Psoas muscle (tissue), 8 donors: Measurements from ENCODE around the gene HOXB2. TPM values are rescaled to one million over a fixed set of nuclear protein-coding genes. Genes with fewer than 3 reads are reported as not detected.

Experiments
- ATAC-seq, 4 donors: fragments of 200-7000 bp; cut with Tn5 transposase; one replicate each; pipeline ENCODE4 v1.9.1; 2020; ENCODE audit warnings: moderate library complexity in 3 of 4, mild to moderate bottlenecking in 2 of 4
- DNase-seq, 2 donors: peaks; one replicate each; pipeline ENCODE4 v3.0.0-alpha.2; 2020
- H3K27ac ChIP-seq: fragments of 200-600 bp; one replicate; pipeline ENCODE4 v1.8.0; 2022
- H3K27me3 ChIP-seq, 3 donors: fragments of 200-600 bp in 1 of 3; one replicate each; pipeline versions ENCODE4 v1.6.1 to v1.8.0; 2013 to 2022; ENCODE audit warnings: low read length in 2 of 3, mild to moderate bottlenecking in 2 of 3, moderate library complexity in 1 of 3; ENCODE audit not compliant: insufficient read depth in 3 of 3
- H3K36me3 ChIP-seq, 2 donors: fragments of 200-600 bp in 1 of 2; one replicate each; pipeline versions ENCODE4 v1.6.1 to v1.8.0; 2013 to 2022; ENCODE audit warnings: low read depth in 1 of 2, mild to moderate bottlenecking in 1 of 2, moderate library complexity in 1 of 2; ENCODE audit not compliant: insufficient read depth in 1 of 2
- H3K4me1 ChIP-seq: fragments of 200-600 bp; one replicate; pipeline ENCODE4 v1.8.0; 2022
- H3K4me3 ChIP-seq: fragments of 200-600 bp; one replicate; pipeline ENCODE4 v1.8.0; 2022; ENCODE audit warnings: mild to moderate bottlenecking
- H3K9me3 ChIP-seq: fragments of 200-600 bp; one replicate; pipeline ENCODE4 v1.8.0; 2022
- WGBS, 3 donors: extraction: QIAGEN DNeasy Blood & Tissue Kit; methylation state at CpG; one replicate each; pipeline versions ENCODE4 v1.1.6 to v1.1.7; 2013; 5-methylcytosine and 5-hydroxymethylcytosine counted together
- intact Hi-C, 2 donors: fragments of 100-400 bp; cut with DNase I; formaldehyde crosslinking; loops; one replicate each; pipeline versions ENCODE4 v1.11.0 to v1.14.2; 2022
- polyA plus RNA-seq, 3 donors: library from polyadenylated mRNA; stranded (reverse); fragments of 200-250 nt; gene quantifications; one replicate each; pipeline ENCODE4 v1.2.3, GENCODE V29; 2013
- total RNA-seq, 4 donors: library from RNA; stranded (reverse); fragmentation: NEBNext Ultra II Directional in 2 of 4; extraction: Animal tissue kit (Norgen Biotek cat#: 25700) in 2 of 4; gene quantifications; one replicate each; pipeline versions ENCODE4 v1.2.1 to v1.2.4, GENCODE V29; 2021 to 2023
- TF ChIP-seq, protein P1 (sequence below): fragments of 200-600 bp; IDR thresholded peaks from one replicate; pipeline ENCODE4 v1.8.0; 2022; ENCODE audit warnings: antibody characterized with exemption
- donor health status: healthy with polysubstance abuse.
- donor health status: DM: no; HTN: no; CAD: no; lungs with moderate emphysema.
- donor health status: Bipolar disorder and iron deficiency.
- donor health status: healthy.
- donor health status: DM: yes; HTN: yes; CAD: no.
- donor health status: DM: no; HTN: no; CAD: no.
- donor health status: DM: no; HTN: no; CAD: no.
- donor health status: DM: yes; HTN: yes; CAD: no.

Gene HOXB2
- total and polyA plus RNA-seq, 7 donors, result 3.1 to 12.9 (median 5.0) TPM

DNA sequence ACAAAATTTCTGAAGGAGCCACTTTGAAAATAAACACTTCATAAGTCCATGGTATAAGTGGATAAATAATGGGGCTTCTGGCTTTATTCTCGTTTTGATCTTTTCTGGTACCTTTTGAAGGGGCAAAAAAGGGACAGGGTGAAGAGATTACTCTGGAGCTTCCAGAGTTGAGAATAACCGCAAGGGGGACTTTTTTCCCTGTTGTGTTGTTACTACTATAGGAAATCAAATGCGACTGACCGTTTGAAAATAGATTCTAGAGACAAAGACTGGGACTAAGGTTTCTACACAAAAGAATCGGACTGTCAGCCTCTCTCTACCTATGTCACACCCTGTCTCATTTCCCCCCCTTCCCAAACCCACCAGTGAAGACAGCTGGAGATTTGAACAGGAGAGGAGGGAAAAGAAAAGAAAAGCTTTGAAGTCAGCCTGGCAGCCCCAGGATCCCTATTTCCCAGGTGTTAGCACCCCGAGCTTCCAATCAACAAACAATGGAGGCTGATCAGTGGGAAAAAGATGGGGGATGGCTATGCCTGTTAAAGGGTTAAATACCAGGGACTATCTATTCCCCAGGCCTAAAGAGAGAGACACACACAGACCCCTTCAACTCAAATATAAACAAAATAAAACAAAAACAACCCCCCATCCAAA is 24.9 kb upstream of the HOXB2 start:
- peak overlapping the region; percentile 14 for H3K27ac ChIP-seq
- peak overlapping the region; percentile 19 for H3K4me3 ChIP-seq
- TF ChIP-seq, protein P1, sequence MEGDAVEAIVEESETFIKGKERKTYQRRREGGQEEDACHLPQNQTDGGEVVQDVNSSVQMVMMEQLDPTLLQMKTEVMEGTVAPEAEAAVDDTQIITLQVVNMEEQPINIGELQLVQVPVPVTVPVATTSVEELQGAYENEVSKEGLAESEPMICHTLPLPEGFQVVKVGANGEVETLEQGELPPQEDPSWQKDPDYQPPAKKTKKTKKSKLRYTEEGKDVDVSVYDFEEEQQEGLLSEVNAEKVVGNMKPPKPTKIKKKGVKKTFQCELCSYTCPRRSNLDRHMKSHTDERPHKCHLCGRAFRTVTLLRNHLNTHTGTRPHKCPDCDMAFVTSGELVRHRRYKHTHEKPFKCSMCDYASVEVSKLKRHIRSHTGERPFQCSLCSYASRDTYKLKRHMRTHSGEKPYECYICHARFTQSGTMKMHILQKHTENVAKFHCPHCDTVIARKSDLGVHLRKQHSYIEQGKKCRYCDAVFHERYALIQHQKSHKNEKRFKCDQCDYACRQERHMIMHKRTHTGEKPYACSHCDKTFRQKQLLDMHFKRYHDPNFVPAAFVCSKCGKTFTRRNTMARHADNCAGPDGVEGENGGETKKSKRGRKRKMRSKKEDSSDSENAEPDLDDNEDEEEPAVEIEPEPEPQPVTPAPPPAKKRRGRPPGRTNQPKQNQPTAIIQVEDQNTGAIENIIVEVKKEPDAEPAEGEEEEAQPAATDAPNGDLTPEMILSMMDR, result no peak
- no peaks in the 10 kb centered on the region for H3K4me1 ChIP-seq
- H3K27me3 ChIP-seq, result peaks cover 4 to 66% (median 15%) of the 10 kb centered on the region in 3 donors
- ATAC-seq, result no peak
- no peaks in the 10 kb centered on the region for H3K9me3 ChIP-seq
- intact Hi-C loops, result no loop called here
- 54 to 64% (median 57%) methylated on average over 6 of the region's 6 CpGs for WGBS, 3 donors
- no peaks in the 10 kb centered on the region for H3K36me3 ChIP-seq
- DNase-seq, result no peak

DNA sequence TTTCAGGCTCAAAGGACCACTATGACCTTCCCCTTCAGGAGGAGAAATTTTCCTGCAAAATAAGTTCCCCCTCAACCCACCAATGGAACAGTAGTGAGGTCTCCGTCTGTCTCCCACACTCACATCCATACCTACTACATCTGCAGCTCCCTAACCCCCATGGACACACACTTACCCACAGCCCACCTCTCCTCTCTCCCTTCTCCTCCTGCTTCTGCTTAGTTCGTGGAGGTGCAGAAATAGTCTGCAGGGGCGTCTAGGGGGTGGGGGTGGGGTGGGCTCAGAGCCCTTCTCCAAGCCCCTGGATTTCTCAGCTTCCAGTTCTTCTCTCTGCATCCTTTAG is 24.3 kb upstream of the HOXB2 start:
- WGBS, 3 donors, result 20 to 46% (median 34%) methylated on average over 3 of the region's 3 CpGs
- TF ChIP-seq, protein P1, result no peak
- intact Hi-C loops, result no loop called here

GRCh38 chr17:48568499-48569239 is 23.8 kb upstream of the HOXB2 start:
- ATAC-seq, result no peak
- intact Hi-C loops, result no loop called here
- peak overlapping the region; percentile 33 for H3K4me3 ChIP-seq

More for the DNA sequence above, 24.3 kb upstream of the HOXB2 start:
- H3K36me3 ChIP-seq, result no peaks in the 10 kb centered on the region
- H3K27me3 ChIP-seq, result peaks cover 4 to 64% (median 11%) of the 10 kb centered on the region in 3 donors
- no peak for DNase-seq
- H3K4me3 ChIP-seq, result no peak overlapping the region
- no peak overlapping the region for H3K27ac ChIP-seq
- no peaks in the 10 kb centered on the region for H3K4me1 ChIP-seq
- no peak for ATAC-seq
- H3K9me3 ChIP-seq, result no peaks in the 10 kb centered on the region

DNA sequence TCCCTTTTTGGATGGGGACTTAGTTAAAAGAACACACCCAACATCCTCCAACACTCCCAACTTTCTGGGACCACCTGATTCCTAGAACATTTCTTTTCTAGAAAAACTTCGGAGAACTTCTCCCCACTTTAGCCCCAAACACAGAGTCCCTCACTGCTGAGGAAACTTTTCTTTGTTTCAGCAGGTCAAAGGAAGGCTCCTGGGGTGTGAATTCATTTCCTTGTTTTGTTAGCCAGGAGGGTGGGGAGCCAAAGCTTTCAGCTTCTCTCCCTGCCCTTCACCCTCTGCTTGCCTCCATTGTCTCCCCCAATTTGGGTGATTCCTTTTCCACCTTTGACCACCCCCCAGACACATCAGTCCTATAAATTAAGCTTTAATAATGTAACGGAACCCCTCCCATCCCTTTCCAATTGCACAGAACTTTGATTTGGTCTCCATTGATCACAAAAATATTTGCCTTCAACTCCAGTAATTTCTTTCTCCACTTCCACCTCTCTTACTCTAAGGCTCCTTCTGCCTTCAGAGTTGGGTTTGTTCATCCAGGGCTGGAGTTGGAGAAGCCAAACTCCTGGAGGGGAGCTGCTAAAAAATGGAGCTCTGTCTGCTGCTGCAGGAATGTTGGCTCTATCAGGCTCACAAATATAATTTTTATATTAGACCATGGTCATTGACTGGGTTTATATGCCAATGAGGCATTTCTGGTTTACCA is 22.9 kb upstream of the HOXB2 start:
- no peaks in the 10 kb centered on the region for H3K4me1 ChIP-seq
- H3K27me3 ChIP-seq, result peaks cover 4 to 59% (median 16%) of the 10 kb centered on the region in 3 donors
- H3K36me3 ChIP-seq, result no peaks in the 10 kb centered on the region
- no peaks in the 10 kb centered on the region for H3K9me3 ChIP-seq
- H3K27ac ChIP-seq, result peak overlapping the region; percentile 18
- 72 to 84% (median 75%) methylated on average over 2 of the region's 2 CpGs for WGBS, 3 donors
- DNase-seq (no peak), ATAC-seq (no peak)
- no peak overlapping the region for H3K4me3 ChIP-seq
- TF ChIP-seq, protein P1, result no peak
- intact Hi-C loops, result no loop called here

More at GRCh38 chr17:48568499-48569239, 23.8 kb upstream of the HOXB2 start:
- H3K36me3 ChIP-seq, result no peaks in the 10 kb centered on the region
- no peak for DNase-seq
- no peaks in the 10 kb centered on the region for H3K4me1 ChIP-seq
- H3K27me3 ChIP-seq, result peaks cover 4 to 64% (median 10%) of the 10 kb centered on the region in 3 donors
- 31 to 38% (median 33%) methylated on average over 33 of the region's 33 CpGs for WGBS, 3 donors
- TF ChIP-seq, protein P1, result no peak
- no peaks in the 10 kb centered on the region for H3K9me3 ChIP-seq
- peak overlapping the region; percentile 18 for H3K27ac ChIP-seq
